Activated CD4-positive, alpha-beta T cell treated with anti-CD3 and anti-CD28 coated beads, Interleukin-2, amount 50 U/mL, for 24 hours (primary cell): ENCODE data around the gene KIAA0825.
"Not testable (repeated sequence)": the region's sequence is repeated elsewhere in the genome, so short reads cannot be mapped to it uniquely, and the experiment has no call there.

Source experiments
- DNase-seq, 2 donors: peaks; one replicate each; pipeline ENCODE4 v3.0.0-alpha.2; 2020; ENCODE audit warnings: low read depth in 1 of 2, low spot score in 1 of 2

Gene KIAA0825

DNA sequence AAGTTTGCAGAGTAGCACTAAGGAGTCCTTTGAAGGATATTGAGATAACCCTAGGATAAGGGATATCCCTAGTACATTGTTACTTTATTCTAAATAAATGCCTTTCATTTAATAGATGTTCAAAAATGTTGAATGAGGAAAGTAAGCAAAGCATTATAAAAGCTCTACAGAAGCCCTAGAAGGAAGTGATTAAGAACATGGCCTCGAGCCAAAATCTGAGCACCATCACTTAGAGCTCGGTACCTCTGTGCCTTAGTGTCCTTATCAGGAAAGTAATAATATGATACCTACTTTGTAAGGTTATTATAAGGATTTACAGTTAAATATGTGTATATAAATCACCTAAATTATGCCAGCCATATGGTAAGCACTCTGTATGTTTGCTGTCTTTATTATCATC is 242.6 kb downstream of the KIAA0825 start:
- DNase-seq: no peak

DNA sequence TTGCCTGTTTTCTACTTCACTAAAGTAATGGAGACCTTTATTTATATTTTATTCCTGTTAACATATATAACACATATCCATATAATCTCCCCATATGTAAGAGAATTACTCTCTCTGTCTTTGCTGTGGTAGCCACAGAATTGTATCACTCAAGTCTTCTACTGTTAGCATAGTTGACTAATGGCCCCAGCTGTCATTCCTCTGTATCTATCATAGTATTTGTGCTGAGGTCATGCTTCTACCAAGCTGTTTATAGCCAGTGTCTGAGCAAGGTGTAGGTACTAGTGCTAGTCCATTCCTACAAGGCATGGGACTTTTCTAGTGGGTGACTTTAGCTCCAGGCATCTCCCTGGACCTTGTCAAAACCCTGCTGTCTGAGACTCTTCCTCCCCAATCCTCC is 244.1 kb downstream of the KIAA0825 start:
- no peak for DNase-seq

DNA sequence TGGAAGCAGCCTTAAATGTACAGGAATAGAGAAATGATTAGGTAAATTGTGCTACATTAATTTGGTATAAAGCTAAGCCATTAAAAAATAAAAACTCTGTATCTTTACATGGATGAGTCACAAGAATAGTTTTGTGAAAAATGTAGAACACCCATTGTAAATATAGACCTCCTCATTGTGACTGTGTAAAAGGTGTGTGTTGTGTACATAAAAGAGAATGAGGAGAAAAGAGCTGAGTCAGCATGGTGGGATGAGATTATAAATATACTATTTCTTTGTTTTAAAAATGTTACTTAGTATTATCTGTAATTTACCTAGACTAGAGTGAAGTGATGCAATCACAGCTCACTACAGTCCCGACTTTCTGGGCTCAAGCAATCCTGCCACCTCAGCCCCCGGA is 250.5 kb downstream of the KIAA0825 start:
- DNase-seq: no peak

DNA sequence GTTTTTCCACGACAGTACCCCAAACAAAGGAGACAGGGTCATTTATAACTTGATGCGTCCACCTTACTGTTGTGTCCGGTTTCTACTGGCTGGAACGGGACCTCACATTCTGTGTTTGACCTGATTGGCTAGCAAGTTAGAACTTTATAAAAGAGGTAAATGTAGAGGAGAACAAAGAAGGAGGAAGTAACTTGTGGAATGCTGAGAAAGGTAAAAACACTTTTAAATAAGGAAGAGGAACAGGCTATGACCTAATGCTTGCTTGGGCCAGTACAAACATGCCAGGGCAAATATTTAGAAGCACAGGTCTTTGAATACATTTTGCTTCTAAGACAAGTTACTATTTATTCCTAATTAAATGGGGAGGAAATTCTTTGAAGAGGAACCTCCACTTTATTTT is 251.6 kb downstream of the KIAA0825 start:
- no peak for DNase-seq

DNA sequence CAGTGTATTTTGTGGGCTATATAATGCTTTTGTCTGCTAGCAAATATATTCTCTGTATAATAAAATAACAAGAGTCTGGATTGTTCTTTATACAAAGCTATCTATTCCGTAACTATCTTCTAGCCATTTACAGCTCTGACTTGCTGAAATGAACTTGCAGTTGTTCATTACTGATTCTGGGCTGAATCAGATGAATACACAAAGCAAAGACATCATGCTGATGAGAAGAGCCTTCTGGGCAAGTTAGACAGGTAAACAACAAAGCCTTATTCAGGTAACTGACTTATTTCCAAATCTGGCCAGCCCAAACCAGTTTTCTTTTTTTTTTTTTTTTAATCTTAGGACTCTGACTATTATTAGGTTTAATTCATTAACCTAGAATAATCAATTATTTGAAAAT is 255.5 kb downstream of the KIAA0825 start:
- no peak for DNase-seq

DNA sequence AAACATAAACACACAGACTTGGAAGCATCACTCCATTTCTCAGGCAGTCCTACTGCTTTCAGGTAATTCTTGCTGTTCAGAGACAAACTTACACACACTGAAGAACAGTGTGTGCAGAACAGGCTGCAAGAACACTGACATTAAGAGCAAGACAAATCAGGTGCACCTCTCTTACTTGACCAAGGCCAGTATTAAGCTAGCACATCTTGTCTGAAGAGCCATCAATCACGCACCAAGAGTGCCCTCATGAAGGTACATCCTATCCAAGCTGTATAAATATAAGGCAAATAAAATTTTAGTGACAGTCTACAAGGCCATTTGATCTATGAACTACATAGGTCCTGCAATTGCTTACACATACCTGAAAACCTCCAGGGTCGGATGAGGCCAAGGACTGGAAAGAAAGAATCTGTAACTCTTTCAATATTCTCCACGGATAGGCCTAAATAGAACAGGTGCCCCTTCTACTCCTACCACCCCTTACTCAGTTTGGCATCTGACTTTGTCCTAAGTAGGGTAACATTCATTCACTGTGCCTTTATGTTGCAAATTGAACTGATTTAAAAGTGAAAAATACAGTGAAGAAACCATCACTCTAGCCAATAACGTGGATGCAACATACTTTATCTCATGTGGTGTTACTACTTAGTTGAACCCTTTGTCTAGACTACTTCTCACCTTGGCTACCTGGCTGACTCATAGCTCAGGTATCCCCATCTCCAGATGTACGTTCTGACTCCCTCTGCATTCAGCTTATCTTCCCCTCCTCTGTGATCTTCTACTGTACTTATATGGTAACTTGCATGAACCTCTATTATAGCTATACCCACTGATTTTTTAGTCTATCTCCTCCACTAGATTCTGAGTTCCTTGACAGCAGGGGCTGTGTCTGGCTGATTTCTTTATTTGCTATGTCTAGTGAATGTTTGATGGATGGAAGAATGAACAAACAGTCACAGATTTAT is 256.3 kb downstream of the KIAA0825 start:
- no peak for DNase-seq

DNA sequence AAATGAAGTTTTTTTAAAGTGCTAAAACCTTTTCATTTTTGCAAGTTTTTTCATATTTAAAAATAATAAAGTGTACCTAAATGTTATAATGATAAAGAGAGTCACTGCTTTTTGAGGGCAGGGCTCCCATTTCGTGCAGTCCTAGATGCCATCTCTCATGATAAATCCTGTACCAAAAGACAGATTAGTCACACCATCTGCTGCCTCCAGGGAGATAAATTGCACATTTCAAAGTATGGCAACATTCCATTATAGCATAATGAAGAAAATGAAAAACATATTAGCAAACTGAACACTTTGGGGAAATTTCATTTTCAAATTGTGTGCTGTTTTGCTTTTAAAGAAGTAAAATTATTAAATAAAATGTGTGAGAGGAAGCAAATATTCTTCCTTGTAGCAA is 257.2 kb downstream of the KIAA0825 start:
- DNase-seq: no peak

DNA sequence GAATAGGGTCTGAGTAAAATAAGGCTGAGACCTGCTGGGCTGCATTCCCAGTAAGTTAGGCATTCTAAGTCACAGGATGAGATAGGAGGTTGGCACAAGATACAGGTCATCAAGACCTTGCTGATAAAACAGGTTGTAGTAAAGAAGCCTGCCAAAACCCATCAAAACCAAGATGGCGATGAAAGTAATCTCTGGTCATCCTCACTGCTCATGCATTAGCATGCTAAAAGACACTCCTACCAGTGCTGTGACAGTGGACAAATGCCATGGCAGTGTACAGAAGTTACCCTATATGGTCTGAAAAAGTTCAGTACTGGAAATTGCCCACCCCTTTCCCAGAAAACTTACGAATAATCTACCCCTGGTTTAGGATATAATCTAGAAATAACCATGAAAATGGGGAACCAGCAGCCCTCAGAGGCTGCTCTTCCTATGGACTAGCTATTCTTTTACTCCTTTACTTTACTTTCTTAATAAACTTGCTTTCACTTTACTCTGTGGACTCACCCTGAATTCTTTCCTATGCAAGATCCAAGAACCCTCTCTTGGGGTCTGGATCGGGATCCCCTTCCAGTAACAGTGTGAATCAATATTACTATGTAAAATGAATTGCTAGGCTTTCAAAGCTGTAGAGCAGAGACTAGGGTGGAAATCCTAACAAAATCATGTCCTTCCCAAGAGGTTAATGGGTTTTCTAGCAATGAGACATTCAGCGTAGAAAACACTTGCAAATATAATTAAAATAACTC is 257.8 kb downstream of the KIAA0825 start:
- DNase-seq: no peak

DNA sequence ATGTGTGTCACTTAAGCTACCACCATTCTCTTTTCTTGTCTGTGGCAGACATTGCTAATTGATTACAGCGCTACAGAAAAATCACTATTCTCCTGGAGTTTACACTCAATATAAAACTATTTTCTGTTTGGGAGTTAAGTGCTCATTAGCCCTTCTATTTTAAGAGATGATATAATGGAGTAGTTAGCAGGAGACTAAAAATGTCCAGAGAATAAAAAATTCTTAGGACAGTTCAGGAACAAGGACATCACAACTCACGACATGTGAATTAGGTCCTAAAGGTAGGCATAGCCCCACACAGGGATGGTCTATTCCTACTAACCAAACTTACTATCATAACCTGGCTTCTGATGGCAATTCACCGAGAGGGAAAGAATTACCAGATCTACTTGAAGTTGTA is 258.5 kb downstream of the KIAA0825 start:
- DNase-seq: no peak

DNA sequence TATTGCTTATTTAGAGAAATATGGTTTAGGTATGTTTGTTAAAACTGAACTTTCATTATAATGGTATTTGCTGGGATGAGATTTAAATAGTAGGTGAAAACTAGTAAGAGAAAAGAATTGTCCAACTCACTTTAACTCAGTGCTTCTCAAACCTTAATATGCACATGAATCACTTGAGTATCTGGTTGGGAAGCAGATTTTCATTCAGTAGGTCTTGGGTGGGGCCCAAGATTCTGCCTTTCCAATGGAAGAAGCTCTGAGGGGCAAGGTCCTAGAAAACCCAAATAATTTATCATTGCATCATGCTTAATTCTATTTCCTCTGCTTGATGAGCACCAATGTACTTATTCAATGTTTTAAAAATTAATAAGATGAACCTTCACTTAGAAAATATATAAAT is 262.6 kb downstream of the KIAA0825 start:
- DNase-seq: no peak

DNA sequence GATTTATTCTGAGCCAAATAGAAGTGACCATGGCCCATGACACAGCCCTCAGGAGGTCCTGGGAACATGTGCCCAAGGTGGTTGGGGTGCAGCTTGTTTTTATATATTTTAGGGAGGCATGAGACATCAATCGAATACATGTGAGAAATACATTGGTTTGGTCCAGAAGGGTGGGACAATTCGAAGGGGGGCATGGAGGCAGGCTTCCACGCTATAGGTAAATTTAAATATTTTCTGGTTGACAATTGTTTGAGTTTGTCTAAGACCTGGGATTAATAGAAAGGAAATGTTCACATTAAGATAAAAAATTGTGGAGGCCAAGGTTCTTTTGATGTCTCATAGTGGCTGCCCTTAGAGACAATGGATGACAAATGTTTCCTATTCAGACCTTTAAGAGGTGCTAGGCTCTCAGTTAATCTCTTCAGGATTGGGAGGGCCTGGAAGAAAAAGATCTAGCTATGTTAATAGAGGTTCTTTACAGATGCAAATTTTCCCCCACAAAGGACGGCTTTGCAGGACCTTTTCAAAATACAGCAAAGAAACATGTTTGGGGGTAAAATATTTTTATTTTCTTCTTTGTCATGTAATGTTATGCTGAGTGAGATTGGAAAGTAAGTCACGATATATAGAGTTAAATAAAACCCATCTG is 263.4 kb downstream of the KIAA0825 start:
- not testable (repeated sequence) for DNase-seq

DNA sequence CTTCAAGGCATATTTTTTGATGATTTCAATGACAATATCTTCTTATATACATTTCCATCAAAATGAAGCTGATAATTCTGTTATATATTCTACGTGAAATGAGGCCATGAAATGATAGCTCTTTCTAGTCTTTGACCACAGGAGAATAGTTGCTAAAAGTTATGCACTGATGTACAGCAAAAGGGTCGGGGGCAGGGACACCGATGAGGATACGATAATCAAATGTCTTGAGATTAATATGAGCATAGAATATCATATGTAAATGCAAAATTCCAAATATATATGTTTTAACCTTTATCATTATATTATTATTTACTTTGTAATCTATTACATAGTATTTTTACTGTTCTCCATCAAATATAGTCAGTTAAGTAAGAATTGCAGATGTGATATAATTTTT is 264.8 kb downstream of the KIAA0825 start:
- DNase-seq: no peak

DNA sequence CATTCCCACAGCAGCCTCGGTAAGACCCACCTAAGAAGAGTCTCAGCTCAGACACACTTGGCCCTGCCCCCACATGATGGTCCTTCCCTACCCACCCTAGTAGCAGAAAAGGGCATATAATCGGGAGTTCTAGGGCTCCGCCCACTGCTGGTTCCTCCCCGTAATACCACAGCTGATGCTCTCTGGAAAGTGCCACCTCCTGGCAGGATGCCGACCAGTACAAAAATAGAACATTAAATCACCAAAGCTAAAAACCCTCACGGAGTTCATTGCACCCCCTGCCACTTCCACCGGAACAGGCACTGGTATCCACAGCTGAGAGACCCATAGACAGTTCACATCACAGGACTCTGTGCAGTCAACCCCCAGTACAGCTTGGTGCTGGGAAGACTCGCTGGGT is 271.3 kb downstream of the KIAA0825 start:
- no peak for DNase-seq

DNA sequence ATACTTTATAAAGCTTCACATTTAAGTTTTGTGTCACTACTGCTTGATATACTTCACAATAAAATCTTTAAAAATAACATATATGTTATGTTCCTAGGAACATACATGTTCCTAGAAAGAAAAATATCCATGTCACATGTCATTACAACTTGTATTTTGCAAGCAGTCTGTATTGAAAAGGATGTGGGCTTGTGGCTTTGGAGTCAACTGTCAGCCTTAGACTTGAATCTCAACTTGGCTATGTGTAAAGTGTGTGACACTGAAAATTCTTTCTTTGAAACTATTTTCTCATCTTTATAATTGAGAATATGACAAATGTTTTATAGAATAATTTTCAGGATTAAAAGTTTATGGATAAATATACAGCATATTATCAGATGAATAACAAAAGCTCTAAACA is 273.1 kb downstream of the KIAA0825 start:
- no peak for DNase-seq

DNA sequence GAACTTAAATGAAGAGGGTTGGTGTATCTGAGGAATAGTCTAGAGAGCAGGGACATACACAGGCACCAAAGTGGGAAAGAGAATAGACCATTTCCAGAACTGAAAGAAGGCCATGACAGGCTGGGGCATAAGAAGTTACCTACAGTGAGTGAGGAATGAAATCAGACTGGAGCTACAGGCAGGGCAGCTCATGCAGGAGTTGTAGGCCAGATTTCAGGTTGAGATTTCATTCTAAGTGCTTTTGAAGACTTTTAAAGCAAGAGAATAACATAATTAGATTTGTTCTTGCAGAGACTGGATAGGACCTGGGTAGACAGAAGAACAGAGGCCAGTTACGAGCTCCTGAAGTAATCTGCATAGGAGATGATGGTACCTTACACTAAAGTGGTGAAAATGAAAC is 280.8 kb downstream of the KIAA0825 start:
- DNase-seq: no peak

DNA sequence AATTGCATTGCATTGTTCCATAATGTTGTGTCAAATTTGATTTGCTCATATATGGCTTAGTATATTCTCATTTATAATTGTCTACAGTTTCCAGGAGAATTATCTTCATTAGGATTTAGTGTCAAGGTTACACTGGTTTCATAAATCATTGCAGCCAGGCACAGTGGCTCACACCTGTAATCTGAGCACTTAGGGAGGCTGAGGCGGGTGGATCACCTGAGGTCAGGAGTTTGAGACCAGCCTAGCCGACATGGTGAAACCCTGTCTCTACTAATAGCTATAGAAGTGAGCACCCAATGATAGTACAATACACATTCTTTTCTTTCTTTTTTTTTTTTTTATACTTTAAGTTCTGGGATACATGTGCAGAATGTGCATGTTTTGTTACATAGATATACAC is 282.5 kb downstream of the KIAA0825 start:
- DNase-seq: no peak

DNA sequence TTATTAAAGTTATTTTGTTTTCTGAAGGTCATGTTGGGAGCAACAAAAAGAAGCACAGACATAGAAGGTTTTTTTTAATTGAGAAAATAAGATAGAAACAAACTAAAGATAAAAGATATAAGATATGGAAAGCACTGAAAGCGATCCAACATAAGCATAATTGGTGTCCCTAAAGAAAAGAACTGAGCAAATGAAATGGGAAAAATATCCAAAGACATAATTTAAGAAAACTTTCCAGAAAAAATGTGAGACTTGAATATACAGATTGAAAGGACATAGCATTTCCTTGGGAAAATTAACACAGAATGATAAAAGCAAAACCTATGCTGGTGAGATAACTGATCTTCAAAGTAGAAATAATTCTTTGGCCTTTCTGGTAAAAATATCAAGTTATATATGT is 289.3 kb downstream of the KIAA0825 start:
- no peak for DNase-seq

DNA sequence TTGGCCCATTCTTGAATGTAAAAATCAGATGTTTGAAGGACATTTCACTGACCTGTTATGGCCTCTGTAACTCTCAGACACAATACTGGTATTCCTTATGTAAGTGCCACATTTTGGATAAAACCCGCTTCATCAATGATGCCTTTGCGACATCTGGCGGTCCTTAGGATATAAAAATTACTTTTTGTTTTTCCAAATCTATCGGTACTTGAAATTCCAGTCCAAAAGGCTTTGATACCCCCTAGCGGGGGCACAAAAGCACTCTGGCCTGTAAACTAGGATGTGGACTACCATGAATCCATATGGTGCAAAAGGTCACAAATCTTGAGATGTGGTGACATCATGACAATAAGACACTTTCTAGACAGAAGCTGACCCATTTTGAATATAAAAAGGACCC is 291.8 kb downstream of the KIAA0825 start:
- DNase-seq: no peak

DNA sequence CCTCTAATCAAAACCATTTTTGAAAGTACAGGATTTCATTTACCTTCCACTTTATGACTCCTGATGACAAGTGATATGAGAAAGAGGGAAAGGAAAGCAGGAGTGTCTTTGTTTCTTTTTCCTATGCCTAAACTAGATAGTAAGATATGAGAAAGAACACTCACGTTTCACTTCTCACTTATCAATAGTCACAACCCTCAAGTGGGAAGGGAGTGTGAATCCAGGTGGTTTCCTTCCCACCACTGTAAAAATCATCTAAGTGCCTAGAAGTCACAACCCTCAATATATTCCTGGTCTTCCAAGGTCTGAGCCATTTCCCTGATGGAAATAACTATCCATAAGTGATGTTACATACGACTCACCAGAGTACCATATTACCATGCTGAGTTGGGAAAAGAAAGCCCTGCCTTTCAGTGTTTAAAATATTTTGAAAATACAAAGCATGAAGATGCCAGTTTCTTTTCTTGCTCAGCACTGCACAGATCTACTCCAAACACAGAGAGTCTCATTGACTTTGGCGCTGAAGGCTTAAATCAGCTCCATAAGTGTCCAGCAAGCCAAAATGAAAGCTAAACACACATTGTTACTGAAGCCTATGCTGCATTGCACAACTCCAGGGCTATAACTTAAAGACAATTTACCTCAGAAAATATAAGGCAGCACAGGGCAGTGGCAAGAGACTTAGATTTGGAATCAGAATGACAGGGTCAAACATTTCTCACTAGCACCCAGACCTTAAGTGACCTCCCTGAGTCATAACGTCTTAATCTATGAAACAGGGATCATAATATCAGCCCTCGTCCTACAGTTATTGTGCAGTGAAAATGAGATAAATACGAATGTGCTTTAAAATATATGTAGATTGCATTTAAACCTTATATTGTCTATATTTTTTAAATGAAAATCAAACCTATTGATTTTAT is 301.2 kb downstream of the KIAA0825 start:
- no peak for DNase-seq

DNA sequence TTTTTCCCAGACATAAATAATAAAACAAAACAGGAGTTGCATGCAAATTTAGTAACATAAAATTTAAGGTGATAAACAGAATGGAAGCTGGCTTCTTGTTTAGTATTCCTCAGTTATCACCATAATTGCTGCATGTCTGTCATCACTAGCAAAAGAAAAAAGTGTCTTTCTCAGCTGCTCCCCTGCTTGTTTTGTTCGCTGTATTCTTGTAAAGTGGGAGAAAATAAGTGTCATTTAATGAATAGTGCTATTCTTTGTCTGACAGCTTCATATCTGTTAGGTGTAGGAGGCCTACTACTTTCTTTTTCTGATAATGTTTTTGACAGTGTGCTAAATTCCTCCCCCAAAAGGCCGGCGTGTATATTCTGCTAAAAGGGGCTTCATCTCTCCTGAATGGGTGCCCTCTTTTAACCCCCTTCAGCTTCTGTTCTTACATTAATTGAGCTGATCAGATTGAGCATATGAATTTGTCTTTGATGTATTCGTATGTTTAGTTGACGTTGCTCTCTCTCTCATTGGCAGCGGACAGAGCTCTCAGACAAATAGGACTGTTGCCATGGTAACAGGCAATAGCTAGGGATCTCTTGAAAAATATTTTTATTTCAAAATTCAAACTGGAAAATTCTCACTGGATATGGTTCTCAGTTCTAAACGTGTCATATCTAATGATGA is 303.8 kb downstream of the KIAA0825 start:
- no peak for DNase-seq
